ENCODE data around the gene ATRAID.

- TF ChIP-seq TARDBP (IDR thresholded peaks at IDR 0.05) (no peak), HDGF (IDR thresholded peaks at IDR 0.05; ENCODE audit: borderline replicate concordance) (no peak), BHLHE40 (IDR thresholded peaks at IDR 0.05; ENCODE audit: borderline replicate concordance) (no peak), ZNF384 (IDR thresholded peaks at IDR 0.05) (no peak), PKNOX1 (IDR thresholded peaks at IDR 0.05) (no peak), FOXA1 (IDR thresholded peaks at IDR 0.05) (no peak), SP1 (IDR thresholded peaks at IDR 0.05) (no peak), ARNT (IDR thresholded peaks at IDR 0.05) (no peak), L3MBTL2 (conservative IDR thresholded peaks at IDR 0.05) (no peak), CTBP1 (IDR thresholded peaks at IDR 0.05; ENCODE audit: borderline replicate concordance) (no peak), SUZ12 (IDR thresholded peaks at IDR 0.05) (no peak)
Measured at GRCh38 chr2:27245626-27246025, 33.8 kb downstream of the ATRAID start.

Data from HEK293T (cell line).